ENCODE data around the gene TLX1. TPM values are rescaled to one million over a fixed set of nuclear protein-coding genes. Genes with fewer than 3 reads are reported as not detected.

TLX1 gene
- total and polyA plus RNA-seq, 7 donors = 0.07 TPM; not detected in 6

GRCh38 chr10:101131962-101132635 lies 999 bp downstream of the TLX1 start:
- Histone ChIP-seq H3K4me1 (peaks cover 0 to 46% (median 42%) of the 10 kb centered on the region in 4 donors), H3K36me3 (no peaks in the 10 kb centered on the region), H3K27ac (no peak overlapping the region), H3K4me3 (peak overlapping the region in 2 of 4 donors; percentile 41 to 42), H3K9me3 (no peaks in the 10 kb centered on the region), H3K27me3 (peaks cover 57 to 100% (median 97%) of the 10 kb centered on the region in 3 donors)
- no peak for TF ChIP-seq POLR2A (IDR thresholded peaks at IDR 0.05)
- no peak for TF ChIP-seq POLR2AphosphoS5 (IDR thresholded peaks at IDR 0.05)
- TF ChIP-seq CTCF (IDR thresholded peaks at IDR 0.05) = no peak
- TF ChIP-seq EP300 (IDR thresholded peaks at IDR 0.05) = no peak
- intact Hi-C loops (cut with DNase I) = no loop called here
- 4 to 6% methylated on average over 39 of the region's 39 CpGs for WGBS, 2 donors
- DNase-seq = no peak

GRCh38 chr10:101132636-101133473 lies 1.8 kb downstream of the TLX1 start:
- H3K27ac ChIP-seq = no peak overlapping the region
- peaks cover 59 to 100% (median 98%) of the 10 kb centered on the region in 3 donors for H3K27me3 ChIP-seq
- no peak for TF ChIP-seq CTCF (IDR thresholded peaks at IDR 0.05)
- no peak for TF ChIP-seq EP300 (IDR thresholded peaks at IDR 0.05)
- no peak for TF ChIP-seq POLR2AphosphoS5 (IDR thresholded peaks at IDR 0.05)
- no peak for TF ChIP-seq POLR2A (IDR thresholded peaks at IDR 0.05)
- WGBS, 2 donors = 10 to 11% methylated on average over 24 of the region's 24 CpGs
- DNase-seq = peak; percentile 57
- peaks cover 0 to 46% (median 42%) of the 10 kb centered on the region in 4 donors for H3K4me1 ChIP-seq
- H3K36me3 ChIP-seq = no peaks in the 10 kb centered on the region
- no peaks in the 10 kb centered on the region for H3K9me3 ChIP-seq
- intact Hi-C loops (cut with DNase I) = no loop called here
- H3K4me3 ChIP-seq = no peak overlapping the region

GRCh38 chr10:101133489-101134298 lies 2.6 kb downstream of the TLX1 start:
- Histone ChIP-seq H3K4me1 (peaks cover 0 to 46% (median 42%) of the 10 kb centered on the region in 4 donors), H3K36me3 (no peaks in the 10 kb centered on the region), H3K27ac (no peak overlapping the region), H3K27me3 (peaks cover 59 to 100% (median 96%) of the 10 kb centered on the region in 3 donors), H3K9me3 (no peaks in the 10 kb centered on the region), H3K4me3 (peak overlapping the region in 1 of 4 donors; percentile 7)
- intact Hi-C loops (cut with DNase I) = no loop called here
- WGBS, 2 donors = 12 to 18% methylated on average over 54 of the region's 54 CpGs
- DNase-seq = no peak
- no peak for TF ChIP-seq EP300 (IDR thresholded peaks at IDR 0.05)
- no peak for TF ChIP-seq POLR2AphosphoS5 (IDR thresholded peaks at IDR 0.05)
- no peak for TF ChIP-seq POLR2A (IDR thresholded peaks at IDR 0.05)
- no peak for TF ChIP-seq CTCF (IDR thresholded peaks at IDR 0.05)

GRCh38 chr10:101134299-101135127 lies 3.4 kb downstream of the TLX1 start:
- Histone ChIP-seq H3K9me3 (no peaks in the 10 kb centered on the region), H3K4me1 (peaks cover 0 to 46% (median 42%) of the 10 kb centered on the region in 4 donors), H3K36me3 (no peaks in the 10 kb centered on the region), H3K27me3 (peaks cover 66 to 100% (median 96%) of the 10 kb centered on the region in 3 donors), H3K4me3 (peak overlapping the region in 2 of 4 donors; percentile 6 to 7), H3K27ac (no peak overlapping the region)
- TF ChIP-seq POLR2A (IDR thresholded peaks at IDR 0.05) (no peak), POLR2AphosphoS5 (IDR thresholded peaks at IDR 0.05) (no peak), EP300 (IDR thresholded peaks at IDR 0.05) (no peak), CTCF (IDR thresholded peaks at IDR 0.05) (no peak)
- WGBS, 2 donors = 3 to 7% methylated on average over 60 of the region's 60 CpGs
- peak; percentile 51 for DNase-seq
- intact Hi-C loops (cut with DNase I) = no loop called here
